BLaER1 treated with 17β-estradiol and CSF1 and Interleukin-3, amounts not matched to agents 10 nM and 100 nM (cell line): ENCODE measurements around the gene RNH1.

Source experiments
- H3K27ac ChIP-seq, 11 experiments: shearing (Covaris generic); formaldehyde crosslinking; 2 replicates each; pipeline ENCODE4 v1.8.1; 2022
- H3K27me3 ChIP-seq, 11 experiments: shearing (Covaris generic); formaldehyde crosslinking; 2 replicates each; pipeline ENCODE4 v1.8.1; 2022
- H3K36me3 ChIP-seq, 11 experiments: shearing (Covaris generic); formaldehyde crosslinking; 2 replicates each; pipeline ENCODE4 v1.8.1; 2022
- H3K4me1 ChIP-seq, 10 experiments: shearing (Covaris generic); formaldehyde crosslinking; 2 replicates each; pipeline ENCODE4 v1.8.1; 2022
- H3K4me2 ChIP-seq, 11 experiments: shearing (Covaris generic); formaldehyde crosslinking; 2 replicates each; pipeline ENCODE4 v1.8.1; 2022
- H3K4me3 ChIP-seq, 10 experiments: shearing (Covaris generic); formaldehyde crosslinking; 2 replicates each; pipeline ENCODE4 v1.8.1; 2022
- H3K9ac ChIP-seq, 11 experiments: shearing (Covaris generic); formaldehyde crosslinking; 2 replicates each; pipeline ENCODE4 v1.8.1; 2022
- H3K9me3 ChIP-seq, 11 experiments: shearing (Covaris generic); formaldehyde crosslinking; replicated peaks in 1 of 11; 2 replicates each; pipeline ENCODE4 v1.8.1; 2022
- H4K20me1 ChIP-seq, 11 experiments: shearing (Covaris generic); formaldehyde crosslinking; 2 replicates each; pipeline ENCODE4 v1.8.1; 2022
- Cebpa-rat ChIP-seq, 11 experiments: shearing (Covaris generic); IDR thresholded peaks; 2 replicates each; pipeline ENCODE4 v1.8.1; 2022

Gene RNH1

GRCh38 chr11:539971-540481 lies 33.0 kb upstream of the RNH1 start:
- peaks cover 0 to 5% (median 0%) of the 10 kb centered on the region in 11 experiments; a peak in 2 of 22 replicates for H4K20me1 ChIP-seq
- H3K27ac ChIP-seq: no peak overlapping the region
- H3K36me3 ChIP-seq: no peaks in the 10 kb centered on the region
- H3K4me1 ChIP-seq: peaks cover 24 to 53% (median 43%) of the 10 kb centered on the region in 10 experiments
- H3K9me3 ChIP-seq: no peaks in the 10 kb centered on the region
- no peaks in the 10 kb centered on the region for H3K27me3 ChIP-seq
- H3K9ac ChIP-seq: peak overlapping the region in 2 of 11 experiments; percentile 13 to 35; a peak in 2 of 22 replicates
- no peak overlapping the region for H3K4me3 ChIP-seq
- TF ChIP-seq Cebpa-rat (IDR thresholded peaks at IDR 0.05): no peak
- 0 out of 22 replicates have a peak overlapping the region, but pooled peaks of 2 of the 11 experiments have one; percentile 14 to 18 for H3K4me2 ChIP-seq

DNA sequence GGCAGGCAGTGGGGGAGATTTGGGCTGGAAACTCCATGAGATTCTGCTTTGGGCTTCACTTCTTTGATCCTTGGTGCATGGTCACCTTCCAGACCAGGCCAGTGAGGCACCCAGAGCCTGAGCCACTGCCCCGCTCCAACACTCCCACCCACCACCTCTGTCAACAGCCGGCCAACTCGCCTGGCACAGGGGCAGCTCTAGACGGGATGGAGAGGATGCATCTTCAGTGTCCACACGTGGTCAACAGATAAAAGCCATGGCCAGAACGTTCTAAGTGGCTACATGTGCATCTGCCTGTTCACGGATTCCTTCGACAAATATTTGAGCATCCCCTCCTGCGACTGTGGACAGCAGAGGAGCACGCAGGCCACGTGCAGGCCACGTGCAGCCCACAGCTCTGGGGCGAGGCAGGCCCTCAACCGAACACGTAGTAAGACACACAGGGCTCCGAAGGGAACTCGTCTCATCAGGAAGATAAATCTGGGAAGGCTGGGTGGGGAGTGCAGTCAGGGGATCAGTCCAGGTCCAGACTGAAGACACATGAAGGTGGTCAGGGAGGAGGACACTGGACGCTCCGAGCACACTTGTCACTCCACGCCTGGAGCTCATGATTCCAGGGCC lies 31.5 kb upstream of the RNH1 start:
- peak overlapping the region in 9 of 11 experiments; percentile 80 to 94 (median 89); a peak in 16 of 22 replicates for H3K9ac ChIP-seq
- peak overlapping the region in 7 of 10 experiments; percentile 78 to 97 (median 94); a peak in 9 of 20 replicates for H3K4me3 ChIP-seq

GRCh38 chr11:537622-538430 lies 30.8 kb upstream of the RNH1 start:
- H3K9me3 ChIP-seq: no peaks in the 10 kb centered on the region

More for the DNA sequence above, 31.5 kb upstream of the RNH1 start:
- Histone ChIP-seq H3K4me2 (peak overlapping the region; percentile 89 to 100 (median 98)), H3K36me3 (peaks cover 2 to 7% (median 6%) of the 10 kb centered on the region in 11 experiments; a peak in 20 of 22 replicates), H3K4me1 (peaks cover 33 to 64% (median 54%) of the 10 kb centered on the region in 10 experiments), H3K9me3 (no peaks in the 10 kb centered on the region), H3K27ac (peak overlapping the region in 7 of 11 experiments; percentile 92 to 97 (median 95); a peak in 9 of 22 replicates), H3K27me3 (no peaks in the 10 kb centered on the region), H4K20me1 (peaks cover 11 to 20% (median 14%) of the 10 kb centered on the region in 11 experiments)
- no peak for TF ChIP-seq Cebpa-rat (IDR thresholded peaks at IDR 0.05)

DNA sequence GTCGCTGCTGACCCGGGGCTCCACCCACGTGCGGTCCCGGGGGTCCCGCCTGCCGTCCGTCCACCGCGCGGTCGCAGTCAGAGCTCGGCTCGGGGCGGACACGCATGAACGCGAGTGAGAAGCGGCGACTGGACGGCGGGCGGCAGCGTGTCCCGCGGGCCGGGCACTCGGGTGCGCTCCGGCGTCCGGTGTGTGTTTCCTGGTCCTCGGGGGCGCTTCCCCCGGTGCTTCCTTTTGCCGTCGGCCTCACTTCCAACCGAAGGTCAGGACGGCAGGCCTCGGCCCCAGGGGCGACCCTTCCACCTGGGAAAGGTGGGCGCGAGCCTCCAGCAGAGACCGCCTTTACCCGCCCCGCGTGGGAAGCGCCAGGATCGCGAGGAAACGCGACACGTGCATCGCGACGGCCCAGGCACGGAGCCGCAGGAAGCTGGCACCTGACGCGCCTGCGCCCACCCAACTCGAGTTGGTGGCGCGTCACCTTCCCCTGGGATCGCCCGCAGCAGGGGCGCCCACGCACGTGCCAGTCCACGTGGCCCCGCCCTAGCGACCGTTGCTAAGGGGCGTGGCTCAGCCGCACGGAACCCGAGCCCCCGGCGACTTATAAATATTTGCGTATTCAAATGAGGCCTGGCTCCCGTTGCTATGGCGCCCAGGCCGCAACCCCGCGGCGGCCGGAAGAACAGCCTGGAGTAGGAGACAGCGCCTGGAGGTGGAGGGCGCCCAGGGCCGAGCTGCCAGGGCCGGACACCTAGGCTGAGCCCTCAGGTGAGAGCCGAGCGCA lies 30.0 kb upstream of the RNH1 start, which contains the start of gene LRRC56:
TSS of gene LRRC56 (plus strand) at position 687 of the 781 bp plus-strand sequence. CDS start 3,158 bp downstream, outside the sequence.
- peak within 1 kb of the TSS; percentile 65 to 97 (median 94) for H3K27ac ChIP-seq
- peaks cover 25 to 35% (median 29%) of the 10 kb centered on the region in 11 experiments for H4K20me1 ChIP-seq
- H3K4me2 ChIP-seq: peak within 1 kb of the TSS; percentile 89 to 100 (median 98)
- peak within 1 kb of the TSS; percentile 78 to 97 (median 90) for H3K4me3 ChIP-seq
- peak within 1 kb of the TSS; percentile 80 to 94 (median 88) for H3K9ac ChIP-seq
- peaks cover 18 to 22% (median 20%) of the 10 kb centered on the region in 11 experiments for H3K36me3 ChIP-seq
- peaks cover 46 to 70% (median 63%) of the 10 kb centered on the region in 10 experiments for H3K4me1 ChIP-seq
- no peaks in the 10 kb centered on the region for H3K9me3 ChIP-seq
- H3K27me3 ChIP-seq: no peaks in the 10 kb centered on the region
- no peak for TF ChIP-seq Cebpa-rat (IDR thresholded peaks at IDR 0.05)

More at GRCh38 chr11:537622-538430, 30.8 kb upstream of the RNH1 start:
- Histone ChIP-seq H4K20me1 (peaks cover 18 to 27% (median 21%) of the 10 kb centered on the region in 11 experiments), H3K36me3 (peaks cover 10 to 14% (median 12%) of the 10 kb centered on the region in 11 experiments), H3K4me1 (peaks cover 40 to 68% (median 57%) of the 10 kb centered on the region in 10 experiments), H3K27ac (peak overlapping the region; percentile 38 to 97 (median 94); a peak in 21 of 22 replicates), H3K9ac (peak overlapping the region; percentile 80 to 94 (median 88)), H3K27me3 (no peaks in the 10 kb centered on the region), H3K4me2 (peak overlapping the region; percentile 89 to 100 (median 98)), H3K4me3 (peak overlapping the region; percentile 78 to 97 (median 90))
- TF ChIP-seq Cebpa-rat (IDR thresholded peaks at IDR 0.05): no peak

DNA sequence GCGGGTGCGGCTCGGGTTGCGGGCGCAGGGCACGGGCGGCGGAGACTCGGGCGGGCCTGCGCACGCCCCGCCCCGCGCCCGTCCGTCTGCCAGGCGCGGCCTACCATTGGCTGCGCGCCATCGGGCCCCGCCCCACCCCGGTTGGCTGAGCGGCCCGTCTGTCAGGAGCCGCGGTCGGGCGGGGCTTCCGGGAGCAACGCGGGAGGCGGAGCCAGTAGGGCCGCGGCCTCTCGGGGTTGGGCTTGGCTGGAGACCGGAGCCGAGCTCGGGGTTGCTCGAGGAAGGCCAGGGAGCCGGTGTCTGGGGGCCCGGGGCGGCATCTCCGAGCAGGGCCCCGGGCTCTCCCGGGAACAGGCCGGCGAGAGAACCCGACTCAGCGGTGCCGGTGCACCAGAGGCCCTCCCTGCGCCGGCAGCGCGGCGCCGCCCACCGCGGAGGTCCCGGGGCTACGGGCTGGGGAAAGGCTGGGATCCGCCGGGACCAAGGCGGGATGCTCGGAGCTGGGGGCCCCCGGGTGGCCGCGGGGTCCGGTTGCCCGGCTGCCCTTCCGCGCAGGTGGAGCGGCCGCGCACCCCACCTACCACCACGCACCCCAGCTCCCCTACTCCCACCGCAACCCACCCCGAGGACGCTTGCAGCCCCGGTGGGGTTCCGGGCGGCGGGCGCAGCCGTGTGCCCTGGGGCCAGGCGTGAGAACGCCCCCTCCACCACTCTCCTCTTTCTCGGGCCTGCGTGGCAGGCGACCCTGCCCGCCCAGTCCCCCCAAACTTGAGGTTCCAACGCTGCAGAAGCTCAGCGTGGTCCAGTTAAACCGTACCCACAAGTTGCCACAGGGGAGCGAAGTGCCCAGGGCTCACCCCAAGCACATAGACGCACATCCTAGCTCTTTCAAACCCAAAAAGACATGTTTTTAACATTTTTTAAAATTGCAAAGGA lies 28.7 kb upstream of the RNH1 start, which contains the start of gene HRAS:
TSS of gene HRAS (minus strand) at position 58 of the 936 bp plus-strand sequence.
- no peak for TF ChIP-seq Cebpa-rat (IDR thresholded peaks at IDR 0.05)
- Histone ChIP-seq H4K20me1 (peaks cover 34 to 45% (median 39%) of the 10 kb centered on the region in 11 experiments), H3K36me3 (peaks cover 24 to 34% (median 31%) of the 10 kb centered on the region in 11 experiments), H3K27me3 (no peaks in the 10 kb centered on the region), H3K4me2 (peak within 1 kb of the TSS; percentile 96 to 100 (median 98)), H3K4me3 (peak within 1 kb of the TSS; percentile 78 to 97 (median 90)), H3K9ac (peak within 1 kb of the TSS; percentile 83 to 94 (median 90)), H3K4me1 (peaks cover 45 to 63% (median 57%) of the 10 kb centered on the region in 10 experiments), H3K9me3 (no peaks in the 10 kb centered on the region), H3K27ac (peak within 1 kb of the TSS; percentile 73 to 97 (median 94))

DNA sequence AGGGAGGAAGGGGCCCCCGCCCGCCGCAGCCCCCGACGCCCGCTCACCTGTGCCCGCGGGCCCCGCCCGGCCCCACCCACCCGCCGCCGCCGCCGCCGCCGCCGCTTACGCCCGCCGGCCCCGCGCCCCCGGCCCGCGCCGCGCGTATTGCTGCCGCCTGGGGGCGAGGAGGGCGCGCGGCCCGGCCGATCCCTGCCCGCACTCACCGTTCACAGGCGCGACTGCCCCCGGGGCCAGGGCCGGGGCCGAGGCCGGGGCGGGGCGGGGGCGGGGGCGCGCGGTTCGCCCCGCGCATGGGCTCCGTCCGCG lies 28.1 kb upstream of the RNH1 start:
- Histone ChIP-seq H3K9ac (peak overlapping the region; percentile 83 to 94 (median 90)), H3K9me3 (no peaks in the 10 kb centered on the region), H3K27ac (peak overlapping the region; percentile 73 to 97 (median 94)), H4K20me1 (peaks cover 35 to 46% (median 39%) of the 10 kb centered on the region in 11 experiments), H3K27me3 (no peaks in the 10 kb centered on the region), H3K4me3 (peak overlapping the region; percentile 78 to 97 (median 90)), H3K36me3 (peaks cover 24 to 35% (median 32%) of the 10 kb centered on the region in 11 experiments), H3K4me2 (peak overlapping the region in 10 of 11 experiments; percentile 75 to 98 (median 94); a peak in 18 of 22 replicates), H3K4me1 (peaks cover 42 to 59% (median 53%) of the 10 kb centered on the region in 10 experiments)
- no peak for TF ChIP-seq Cebpa-rat (IDR thresholded peaks at IDR 0.05)
